Fibroblast of lung (primary cell): Measurements from ENCODE around the gene PLB1.

Source experiments
- EZH2 ChIP-seq: IDR thresholded peaks from 2 replicates; pipeline ENCODE4 v1.5.1; 2012; ENCODE audit warnings: low read length, control low read depth, mild to moderate bottlenecking; ENCODE audit errors: missing control alignments
- TF ChIP-seq, protein P1 (sequence below), 2 donors: IDR thresholded peaks in 1 of 2; conservative IDR thresholded peaks in 1 of 2; 1 replicate in 1 of 2; 2 replicates in 1 of 2; pipeline ENCODE4 v1.5.1; 2011 to 2012; ENCODE audit warnings: low read length in 2 of 2, control low read depth in 1 of 2, inconsistent platforms in 1 of 2, low read depth in 1 of 2, mild to moderate bottlenecking in 1 of 2

DNA sequence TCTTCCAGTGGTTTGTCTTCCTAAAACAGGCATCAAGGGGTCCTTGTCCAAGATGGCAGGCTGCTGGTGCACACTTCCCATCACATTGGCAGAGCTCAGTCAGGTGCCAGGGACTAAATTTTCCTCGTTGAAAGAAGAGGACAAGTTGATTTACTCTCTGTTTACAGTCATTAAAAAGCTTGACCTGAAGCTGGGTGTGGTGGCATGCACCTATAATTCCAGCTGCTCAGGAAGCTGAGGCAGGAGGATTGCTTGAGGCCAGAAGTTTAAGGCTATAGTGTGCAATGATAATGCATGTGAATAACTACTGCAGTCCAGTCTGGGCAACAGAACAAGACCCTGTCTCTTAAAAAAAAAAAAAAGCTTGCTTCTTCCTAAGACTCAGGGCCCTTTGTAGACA lies 3.6 kb upstream of the PLB1 start:
- TF ChIP-seq, protein P1, sequence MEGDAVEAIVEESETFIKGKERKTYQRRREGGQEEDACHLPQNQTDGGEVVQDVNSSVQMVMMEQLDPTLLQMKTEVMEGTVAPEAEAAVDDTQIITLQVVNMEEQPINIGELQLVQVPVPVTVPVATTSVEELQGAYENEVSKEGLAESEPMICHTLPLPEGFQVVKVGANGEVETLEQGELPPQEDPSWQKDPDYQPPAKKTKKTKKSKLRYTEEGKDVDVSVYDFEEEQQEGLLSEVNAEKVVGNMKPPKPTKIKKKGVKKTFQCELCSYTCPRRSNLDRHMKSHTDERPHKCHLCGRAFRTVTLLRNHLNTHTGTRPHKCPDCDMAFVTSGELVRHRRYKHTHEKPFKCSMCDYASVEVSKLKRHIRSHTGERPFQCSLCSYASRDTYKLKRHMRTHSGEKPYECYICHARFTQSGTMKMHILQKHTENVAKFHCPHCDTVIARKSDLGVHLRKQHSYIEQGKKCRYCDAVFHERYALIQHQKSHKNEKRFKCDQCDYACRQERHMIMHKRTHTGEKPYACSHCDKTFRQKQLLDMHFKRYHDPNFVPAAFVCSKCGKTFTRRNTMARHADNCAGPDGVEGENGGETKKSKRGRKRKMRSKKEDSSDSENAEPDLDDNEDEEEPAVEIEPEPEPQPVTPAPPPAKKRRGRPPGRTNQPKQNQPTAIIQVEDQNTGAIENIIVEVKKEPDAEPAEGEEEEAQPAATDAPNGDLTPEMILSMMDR (conservative IDR thresholded peaks at IDR 0.05 in 1 of 2, IDR thresholded peaks at IDR 0.05 in 1 of 2; ENCODE audit: low read depth in 1 of 2, low read length in 2 of 2): no peak
- TF ChIP-seq EZH2: no peak
